ENCODE measurements around the gene NOL4L. TPM values are rescaled to one million over a fixed set of nuclear protein-coding genes. Genes with fewer than 3 reads are reported as not detected.
"Not testable (repeated sequence)": the region's sequence is repeated elsewhere in the genome, so short reads cannot be mapped to it uniquely, and the experiment has no call there.

Gene NOL4L
- total RNA-seq, 1 experiment from 2014 or later, result 40.9 TPM

GRCh38 chr20:32466739-32467505 is 118.2 kb downstream of the NOL4L start:
- Histone ChIP-seq H3K4me3 (no peak overlapping the region), H3K27ac (no peak overlapping the region), H3K4me2 (no peak overlapping the region), H3K9me2 (ENCODE audit: insufficient read depth) (no peaks in the 10 kb centered on the region), H2AFZ (no peak overlapping the region), H3K36me3 (ENCODE audit: low read depth) (no peaks in the 10 kb centered on the region), H3K27me3 (ENCODE audit: insufficient read depth, low read depth) (no peaks in the 10 kb centered on the region), H3K9me3 (ENCODE audit: insufficient read depth, low read depth) (no peaks in the 10 kb centered on the region), H4K20me1 (ENCODE audit: insufficient read depth) (peaks cover 3% of the 10 kb centered on the region; the same call in 1 of the 2 replicates), H3K79me2 (ENCODE audit: low read depth) (peaks cover 10% of the 10 kb centered on the region; the same call in 1 of the 2 replicates), H3K4me1 (replicated peaks; ENCODE audit: insufficient read depth) (peaks cover 7% of the 10 kb centered on the region), H3F3A (ENCODE audit: insufficient read depth, low read depth) (peaks cover 10% of the 10 kb centered on the region; the same call in 1 of the 2 replicates)
- ChIA-PET CTCF (no interaction called here), POLR2A (ENCODE audit: unreplicated experiment) (no interaction called here)
- TF ChIP-seq EZH2 (IDR thresholded peaks at IDR 0.05; ENCODE audit: low read depth) (no peak), CTCF (conservative IDR thresholded peaks at IDR 0.05) (no peak)
- no TSS peak for BruUV-seq (replicated peaks)
- DNase-seq, result no peak
- intact Hi-C loops (cut with micrococcal nuclease; ENCODE audit: unreplicated experiment), result no loop called here

GRCh38 chr20:32465901-32466675 is 119.0 kb downstream of the NOL4L start:
- BruUV-seq (replicated peaks), result TSS peak; percentile 91
- H3K27me3 ChIP-seq (ENCODE audit: insufficient read depth, low read depth); H3K9me2 ChIP-seq (ENCODE audit: insufficient read depth); DNase-seq; H3K4me1 ChIP-seq (replicated peaks; ENCODE audit: insufficient read depth); H3K36me3 ChIP-seq (ENCODE audit: low read depth); H2AFZ ChIP-seq; H4K20me1 ChIP-seq (ENCODE audit: insufficient read depth); H3K4me3 ChIP-seq; H3K9me3 ChIP-seq (ENCODE audit: insufficient read depth, low read depth); H3F3A ChIP-seq (ENCODE audit: insufficient read depth, low read depth); intact Hi-C loops (cut with micrococcal nuclease; ENCODE audit: unreplicated experiment); CTCF ChIA-PET: not testable (repeated sequence)
- H3K27ac ChIP-seq, result peak overlapping the region; percentile 75
- peak overlapping the region; percentile 12; the same call in 1 of the 2 replicates for H3K4me2 ChIP-seq
- peaks cover 10% of the 10 kb centered on the region; the same call in 1 of the 2 replicates for H3K79me2 ChIP-seq (ENCODE audit: low read depth)
- POLR2A ChIA-PET (ENCODE audit: unreplicated experiment), result interaction anchor here (0.6 kb wide), 2 partner anchors 9 to 48 kb away, joined by 3 to 10 read pairs; no protein-coding TSS in a partner anchor

- intact Hi-C loops (cut with micrococcal nuclease; ENCODE audit: unreplicated experiment), result no loop called here
- H3K4me2 ChIP-seq, result peak overlapping the region; percentile 12; the same call in 1 of the 2 replicates
- no peaks in the 10 kb centered on the region; the same call in 1 of the 2 replicates for H4K20me1 ChIP-seq (ENCODE audit: insufficient read depth)
- H3K4me3 ChIP-seq, result no peak overlapping the region
- H3K9me2 ChIP-seq (ENCODE audit: insufficient read depth), result no peaks in the 10 kb centered on the region
- H3K27ac ChIP-seq, result peak overlapping the region; percentile 75
- H3K27me3 ChIP-seq (ENCODE audit: insufficient read depth, low read depth), result no peaks in the 10 kb centered on the region
- ChIA-PET CTCF (no interaction called here), POLR2A (ENCODE audit: unreplicated experiment) (interaction anchor here (0.6 kb wide), 2 partner anchors 10 to 47 kb away, joined by 3 to 10 read pairs; no protein-coding TSS in a partner anchor)
- TF ChIP-seq CTCF (conservative IDR thresholded peaks at IDR 0.05) (no peak), EZH2 (IDR thresholded peaks at IDR 0.05; ENCODE audit: low read depth) (no peak)
- TSS peak; percentile 27 for BruUV-seq (replicated peaks)
- no peaks in the 10 kb centered on the region for H3K36me3 ChIP-seq (ENCODE audit: low read depth)
- H2AFZ ChIP-seq, result no peak overlapping the region
- H3F3A ChIP-seq (ENCODE audit: insufficient read depth, low read depth), result peaks cover 10% of the 10 kb centered on the region; the same call in 1 of the 2 replicates
- H3K4me1 ChIP-seq (replicated peaks; ENCODE audit: insufficient read depth), result peaks cover 7% of the 10 kb centered on the region
- H3K79me2 ChIP-seq (ENCODE audit: low read depth), result peaks cover 10% of the 10 kb centered on the region; the same call in 1 of the 2 replicates
- DNase-seq, result peak; percentile 87
- H3K9me3 ChIP-seq (ENCODE audit: insufficient read depth, low read depth), result no peaks in the 10 kb centered on the region
Measured at GRCh38 chr20:32465092-32465900, 119.8 kb downstream of the NOL4L start.
